AG04450 (cell line): ENCODE results near the gene BEX3. TPM values are rescaled to one million over a fixed set of nuclear protein-coding genes. Genes with fewer than 3 reads are reported as not detected.
"Not testable (repeated sequence)": the region's sequence is repeated elsewhere in the genome, so short reads cannot be mapped to it uniquely, and the experiment has no call there.

ENCODE experiments used
- CTCF ChIA-PET: fragments of 300-600, 350-600 bp; formaldehyde crosslinking; extraction: SDS; loops from one replicate; lab custom pipeline; 2022; ENCODE audit warnings: antibody characterized with exemption, inconsistent platforms; lab: Charles Lee
- POLR2A ChIA-PET: fragments of 350-600 bp; formaldehyde crosslinking; extraction: SDS; loops from one replicate; lab custom pipeline; 2021; ENCODE audit warnings: antibody characterized with exemption, inconsistent platforms; lab: Yijun Ruan, JAX
- DNase-seq: peaks from one replicate; pipeline ENCODE4 v3.0.0-alpha.2; 2011; ENCODE audit warnings: low read depth, low spot score
- H3K27ac ChIP-seq: one replicate; pipeline ENCODE4 v1.5.1; 2012; ENCODE audit warnings: low read depth, low read length, control low read depth
- H3K27me3 ChIP-seq: one replicate; pipeline ENCODE4 v1.6.0; 2012; ENCODE audit warnings: low read length; ENCODE audit not compliant: control insufficient read depth, insufficient read depth
- H3K4me3 ChIP-seq: 2 replicates; pipeline ENCODE4 v1.5.1; 2011; ENCODE audit warnings: mild to moderate bottlenecking, low read depth, low read length, control low read depth
- H3K9me3 ChIP-seq: 2 replicates; pipeline ENCODE4 v1.5.1; 2012; ENCODE audit warnings: low read length; ENCODE audit not compliant: control insufficient read depth, insufficient read depth
- CTCF ChIP-seq: IDR thresholded peaks from 2 replicates; pipeline ENCODE4 v1.5.1; 2011; ENCODE audit warnings: low read depth, low read length, control low read depth, inconsistent platforms
- polyA plus RNA-seq: library from polyadenylated mRNA; depleted of rRNA; stranded (reverse); fragments of >200 nt; gene quantifications from 2 replicates; pipeline ENCODE4 v1.2.3, GENCODE V29; 2011

Gene BEX3
- polyA plus RNA-seq, 1 experiment: 772 TPM

- no peaks in the 10 kb centered on the region for H3K27me3 ChIP-seq
- ChIA-PET CTCF (interaction anchor here (1.0 to 1.2 kb wide), 2 partner anchors 14 to 132 kb away, joined by 3 read pairs; no protein-coding TSS in a partner anchor), POLR2A (no interaction called here)
These were observed 18.5 kb upstream of the BEX3 start for GRCh38 chrX:103357871-103358270.

GRCh38 chrX:103359605-103360004 is 16.7 kb upstream of the BEX3 start:
- H3K27me3 ChIP-seq, H3K9me3 ChIP-seq, DNase-seq, H3K27ac ChIP-seq, CTCF ChIA-PET, H3K4me3 ChIP-seq: not testable (repeated sequence)
- POLR2A ChIA-PET: interaction anchor here (0.7 to 1.2 kb wide), 2 partner anchors 15 to 152 kb away, joined by 4 to 9 read pairs; no protein-coding TSS in a partner anchor

More at GRCh38 chrX:103357871-103358270, 18.5 kb upstream of the BEX3 start:
- peak overlapping the region; percentile 79 for H3K4me3 ChIP-seq
- no peak for DNase-seq
- no peak overlapping the region for H3K27ac ChIP-seq
- no peaks in the 10 kb centered on the region for H3K9me3 ChIP-seq
- no peak for TF ChIP-seq CTCF

GRCh38 chrX:103360092-103360491 is 16.2 kb upstream of the BEX3 start:
- POLR2A ChIA-PET: no interaction called here
- H3K4me3 ChIP-seq: no peak overlapping the region
- no peak for TF ChIP-seq CTCF
- H3K27me3 ChIP-seq: no peaks in the 10 kb centered on the region
- H3K9me3 ChIP-seq: no peaks in the 10 kb centered on the region
- DNase-seq: no peak
- no peak overlapping the region for H3K27ac ChIP-seq
- CTCF ChIA-PET: no interaction called here

- no peak overlapping the region for H3K27ac ChIP-seq
- ChIA-PET CTCF (no interaction called here), POLR2A (no interaction called here)
- H3K27me3 ChIP-seq: no peaks in the 10 kb centered on the region
- no peak for TF ChIP-seq CTCF
- no peaks in the 10 kb centered on the region for H3K9me3 ChIP-seq
- H3K4me3 ChIP-seq: no peak overlapping the region
- no peak for DNase-seq
These were observed 15.4 kb upstream of the BEX3 start for GRCh38 chrX:103360916-103361315.

- Histone ChIP-seq H3K27ac (no peak overlapping the region), H3K9me3 (no peaks in the 10 kb centered on the region), H3K4me3 (no peak overlapping the region), H3K27me3 (no peaks in the 10 kb centered on the region)
- no peak for TF ChIP-seq CTCF
- DNase-seq: no peak
- CTCF ChIA-PET: no interaction called here
- POLR2A ChIA-PET: no interaction called here
These were observed 14.5 kb upstream of the BEX3 start for GRCh38 chrX:103361798-103362197.
